IMR-90 (cell line): ENCODE results near the gene TTF1.

Source experiments
- BHLHE40 ChIP-seq: fragments of 150-350 bp; IDR thresholded peaks from 2 replicates; pipeline ENCODE4 v1.6.1; 2016; ENCODE audit warnings: mild to moderate bottlenecking, low read depth, low read length
- CTCF ChIP-seq: conservative IDR thresholded peaks from 2 replicates; pipeline ENCODE4 v1.5.1; 2012; ENCODE audit warnings: mild to moderate bottlenecking, low read depth, low read length, improper control_type of control experiment
- MAFK ChIP-seq: IDR thresholded peaks from 2 replicates; pipeline ENCODE4 v1.6.1; 2012; ENCODE audit warnings: low read depth, low read length, improper control_type of control experiment
- POLR2A ChIP-seq: IDR thresholded peaks from 2 replicates; pipeline ENCODE4 v1.6.1; 2012; ENCODE audit warnings: mild to moderate bottlenecking, low read depth, low read length
- RAD21 ChIP-seq: IDR thresholded peaks from 2 replicates; pipeline ENCODE4 v1.6.1; 2012; ENCODE audit warnings: low read length, improper control_type of control experiment
- TF ChIP-seq, protein P1 (sequence below): fragments of 150-350 bp; IDR thresholded peaks from 2 replicates; pipeline ENCODE4 v1.6.1; 2016; ENCODE audit warnings: low read depth, mild to moderate bottlenecking, low read length, moderate library complexity, borderline replicate concordance

DNA sequence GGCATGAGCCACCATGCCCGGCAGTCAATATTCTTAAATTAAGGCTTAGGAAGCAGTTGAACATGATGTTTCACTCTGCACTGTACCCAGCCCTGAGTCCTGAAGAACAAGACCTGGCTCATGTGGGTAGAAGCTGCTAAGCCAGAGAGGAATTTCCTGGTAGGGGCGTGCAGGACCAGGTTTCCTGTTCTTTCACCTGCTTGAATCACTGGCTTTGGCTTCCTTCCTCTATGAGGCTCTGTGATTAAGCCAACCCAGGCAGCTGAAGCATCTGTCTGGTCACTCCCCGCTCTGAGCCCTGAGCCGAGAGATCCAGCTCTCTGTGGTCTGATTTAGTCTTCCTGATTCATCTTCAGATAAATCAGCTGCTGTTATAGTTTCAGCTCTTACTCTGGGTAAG lies 32.5 kb upstream of the TTF1 start:
- TF ChIP-seq, protein P1, sequence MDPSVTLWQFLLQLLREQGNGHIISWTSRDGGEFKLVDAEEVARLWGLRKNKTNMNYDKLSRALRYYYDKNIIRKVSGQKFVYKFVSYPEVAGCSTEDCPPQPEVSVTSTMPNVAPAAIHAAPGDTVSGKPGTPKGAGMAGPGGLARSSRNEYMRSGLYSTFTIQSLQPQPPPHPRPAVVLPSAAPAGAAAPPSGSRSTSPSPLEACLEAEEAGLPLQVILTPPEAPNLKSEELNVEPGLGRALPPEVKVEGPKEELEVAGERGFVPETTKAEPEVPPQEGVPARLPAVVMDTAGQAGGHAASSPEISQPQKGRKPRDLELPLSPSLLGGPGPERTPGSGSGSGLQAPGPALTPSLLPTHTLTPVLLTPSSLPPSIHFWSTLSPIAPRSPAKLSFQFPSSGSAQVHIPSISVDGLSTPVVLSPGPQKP = no peak
- TF ChIP-seq RAD21 (no peak), BHLHE40 (no peak), CTCF (no peak), POLR2A (no peak), MAFK (no peak)
